Neutrophil (primary cell): ENCODE data around the gene TRIM25.
A peak's percentile ranks its signal among the peaks of the same experiment; 100 is the strongest.
"Not testable (repeated sequence)": the region's sequence is repeated elsewhere in the genome, so short reads cannot be mapped to it uniquely, and the experiment has no call there.

Experiments used
- H3K27ac ChIP-seq: fragments of 200-600 bp; sonication (generic); 2 replicates; pipeline ENCODE4 v1.5.1; 2016; ENCODE audit warnings: mild to moderate bottlenecking, moderate library complexity
- H3K27me3 ChIP-seq: fragments of 200-600 bp; sonication (generic); 2 replicates; pipeline ENCODE4 v1.6.0; 2016; ENCODE audit warnings: mild to moderate bottlenecking
- H3K36me3 ChIP-seq: fragments of 200-600 bp; sonication (generic); 2 replicates; pipeline ENCODE4 v1.5.1; 2017
- H3K4me1 ChIP-seq, 2 experiments: fragments of 200-600 bp in 1 of 2; sonication (generic) in 1 of 2; 1 replicate in 1 of 2; 2 replicates in 1 of 2; pipeline versions ENCODE4 v1.5.1 to v1.6.1; 2013 to 2016; ENCODE audit warnings: low read depth in 1 of 2, low read length in 1 of 2, mild to moderate bottlenecking in 1 of 2, moderate library complexity in 1 of 2; ENCODE audit not compliant: control insufficient read depth in 1 of 2, insufficient read depth in 1 of 2
- H3K4me3 ChIP-seq, 2 experiments: fragments of 200-600 bp in 1 of 2; sonication (generic) in 1 of 2; 1 replicate in 1 of 2; 2 replicates in 1 of 2; pipeline ENCODE4 v1.5.1; 2013 to 2016; ENCODE audit warnings: low read depth in 1 of 2, low read length in 1 of 2, mild to moderate bottlenecking in 1 of 2, moderate library complexity in 1 of 2
- H3K9me3 ChIP-seq: fragments of 200-600 bp; sonication (generic); 2 replicates; pipeline ENCODE4 v1.5.1; 2016
- TF ChIP-seq, protein P1 (sequence below): fragments of 200-600 bp; sonication (generic); IDR thresholded peaks from 2 replicates; pipeline ENCODE4 v1.5.1; 2016; ENCODE audit warnings: antibody characterized with exemption

The TRIM25 gene

GRCh38 chr17:56947741-56948140 is 33.9 kb upstream of the TRIM25 start:
- Histone ChIP-seq H3K36me3 (peaks cover 66% of the 10 kb centered on the region), H3K4me3 (no peak overlapping the region), H3K27ac (no peak overlapping the region), H3K4me1 (no peaks in the 10 kb centered on the region), H3K27me3 (no peaks in the 10 kb centered on the region), H3K9me3 (no peaks in the 10 kb centered on the region)
- TF ChIP-seq, protein P1, sequence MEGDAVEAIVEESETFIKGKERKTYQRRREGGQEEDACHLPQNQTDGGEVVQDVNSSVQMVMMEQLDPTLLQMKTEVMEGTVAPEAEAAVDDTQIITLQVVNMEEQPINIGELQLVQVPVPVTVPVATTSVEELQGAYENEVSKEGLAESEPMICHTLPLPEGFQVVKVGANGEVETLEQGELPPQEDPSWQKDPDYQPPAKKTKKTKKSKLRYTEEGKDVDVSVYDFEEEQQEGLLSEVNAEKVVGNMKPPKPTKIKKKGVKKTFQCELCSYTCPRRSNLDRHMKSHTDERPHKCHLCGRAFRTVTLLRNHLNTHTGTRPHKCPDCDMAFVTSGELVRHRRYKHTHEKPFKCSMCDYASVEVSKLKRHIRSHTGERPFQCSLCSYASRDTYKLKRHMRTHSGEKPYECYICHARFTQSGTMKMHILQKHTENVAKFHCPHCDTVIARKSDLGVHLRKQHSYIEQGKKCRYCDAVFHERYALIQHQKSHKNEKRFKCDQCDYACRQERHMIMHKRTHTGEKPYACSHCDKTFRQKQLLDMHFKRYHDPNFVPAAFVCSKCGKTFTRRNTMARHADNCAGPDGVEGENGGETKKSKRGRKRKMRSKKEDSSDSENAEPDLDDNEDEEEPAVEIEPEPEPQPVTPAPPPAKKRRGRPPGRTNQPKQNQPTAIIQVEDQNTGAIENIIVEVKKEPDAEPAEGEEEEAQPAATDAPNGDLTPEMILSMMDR = no peak

DNA sequence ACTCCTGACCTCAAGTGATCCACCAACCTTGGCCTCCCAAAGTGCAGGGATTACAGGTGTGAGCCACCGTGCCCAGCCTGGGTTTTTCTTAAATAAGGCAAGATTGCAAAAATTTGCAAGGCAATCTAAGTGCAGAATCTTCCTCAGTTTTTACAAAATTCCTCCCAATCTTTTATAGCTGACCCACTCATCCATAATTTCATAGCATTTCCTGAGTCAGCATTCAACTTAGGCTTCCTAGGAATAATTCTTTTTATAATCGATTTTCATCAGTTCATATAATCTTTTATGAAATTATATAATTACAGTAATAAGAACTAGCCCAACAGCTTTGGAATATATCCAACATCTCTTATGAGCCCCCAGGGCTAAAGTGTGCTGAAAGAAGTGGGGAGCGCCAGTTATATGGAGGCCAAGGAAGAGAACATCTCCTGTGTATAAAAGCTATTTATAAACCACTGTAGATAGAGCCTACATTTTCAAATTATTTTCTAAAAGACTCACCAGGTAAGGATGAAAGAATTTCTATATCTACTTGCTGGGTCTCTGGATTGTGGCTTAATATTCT is 32.2 kb upstream of the TRIM25 start:
- H3K4me3 ChIP-seq = no peak overlapping the region
- H3K9me3 ChIP-seq = no peaks in the 10 kb centered on the region
- H3K36me3 ChIP-seq = peaks cover 79% of the 10 kb centered on the region
- no peak overlapping the region for H3K27ac ChIP-seq
- TF ChIP-seq, protein P1 = no peak
- no peaks in the 10 kb centered on the region for H3K27me3 ChIP-seq
- no peaks in the 10 kb centered on the region for H3K4me1 ChIP-seq

GRCh38 chr17:56943505-56944125 is 29.8 kb upstream of the TRIM25 start:
- TF ChIP-seq, protein P1 = no peak
- peaks cover 65% of the 10 kb centered on the region for H3K36me3 ChIP-seq

GRCh38 chr17:56939869-56940484 is 26.1 kb upstream of the TRIM25 start:
- no peak overlapping the region for H3K4me3 ChIP-seq
- peaks cover 64% of the 10 kb centered on the region for H3K36me3 ChIP-seq
- no peaks in the 10 kb centered on the region for H3K27me3 ChIP-seq
- peaks cover 0 to 3% of the 10 kb centered on the region in 2 experiments for H3K4me1 ChIP-seq
- TF ChIP-seq, protein P1 = peak; percentile 85
- H3K9me3 ChIP-seq = no peaks in the 10 kb centered on the region
- H3K27ac ChIP-seq = no peak overlapping the region

More at GRCh38 chr17:56943505-56944125, 29.8 kb upstream of the TRIM25 start:
- no peaks in the 10 kb centered on the region for H3K27me3 ChIP-seq
- no peaks in the 10 kb centered on the region for H3K9me3 ChIP-seq
- H3K4me1 ChIP-seq = peaks cover 0 to 3% of the 10 kb centered on the region in 2 experiments
- no peak overlapping the region for H3K4me3 ChIP-seq
- no peak overlapping the region for H3K27ac ChIP-seq

GRCh38 chr17:56938206-56938605 is 24.4 kb upstream of the TRIM25 start:
- not testable (repeated sequence) for H3K4me3 ChIP-seq, H3K27me3 ChIP-seq, H3K4me1 ChIP-seq, H3K27ac ChIP-seq, H3K9me3 ChIP-seq
- H3K36me3 ChIP-seq = peaks cover 47% of the 10 kb centered on the region

- Histone ChIP-seq H3K27ac (no peak overlapping the region), H3K4me3 (no peak overlapping the region), H3K36me3 (peaks cover 46% of the 10 kb centered on the region), H3K9me3 (no peaks in the 10 kb centered on the region), H3K27me3 (no peaks in the 10 kb centered on the region), H3K4me1 (peaks cover 0 to 3% of the 10 kb centered on the region in 2 experiments)
- TF ChIP-seq, protein P1 = no peak
Measured at GRCh38 chr17:56937687-56938086, 23.8 kb upstream of the TRIM25 start.
